ENCODE measurements around the gene CFAP410.
"Not testable (repeated sequence)": the region's sequence is repeated elsewhere in the genome, so short reads cannot be mapped to it uniquely, and the experiment has no call there.

Gene CFAP410

DNA sequence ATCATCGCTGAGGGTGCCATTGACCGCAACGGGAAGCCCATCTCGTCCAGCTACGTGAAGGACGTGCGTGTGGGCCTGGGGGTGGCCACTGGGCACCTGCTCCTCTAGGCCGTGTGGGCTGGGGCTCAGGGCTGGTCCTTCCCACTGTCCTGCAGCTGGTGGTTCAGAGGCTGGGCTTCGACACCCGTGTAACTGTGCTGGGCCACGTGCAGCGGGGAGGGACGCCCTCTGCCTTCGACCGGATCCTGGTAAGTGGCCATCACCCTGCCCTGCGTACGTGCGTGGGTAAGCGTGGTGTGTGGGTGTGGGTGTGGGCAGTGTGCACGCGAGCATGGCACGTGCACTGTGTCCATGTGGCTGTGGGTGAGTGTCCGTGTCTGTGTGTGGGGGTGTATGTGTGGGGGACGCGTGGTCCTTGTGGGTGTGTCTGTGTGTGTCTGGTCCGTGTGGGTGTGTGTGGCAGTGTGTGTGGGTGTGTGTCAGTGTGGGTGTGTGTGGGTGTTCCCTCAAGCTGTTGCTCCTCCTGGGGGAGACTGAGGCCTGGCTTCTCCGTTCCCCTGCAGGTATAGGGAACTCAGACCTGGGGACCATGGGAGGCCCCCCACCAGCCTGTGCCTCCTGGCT, 22.8 kb downstream of the CFAP410 start:
- no peak for DNase-seq

GRCh38 chr21:44315691-44316203, 23.4 kb downstream of the CFAP410 start:
- no peak for DNase-seq

DNA sequence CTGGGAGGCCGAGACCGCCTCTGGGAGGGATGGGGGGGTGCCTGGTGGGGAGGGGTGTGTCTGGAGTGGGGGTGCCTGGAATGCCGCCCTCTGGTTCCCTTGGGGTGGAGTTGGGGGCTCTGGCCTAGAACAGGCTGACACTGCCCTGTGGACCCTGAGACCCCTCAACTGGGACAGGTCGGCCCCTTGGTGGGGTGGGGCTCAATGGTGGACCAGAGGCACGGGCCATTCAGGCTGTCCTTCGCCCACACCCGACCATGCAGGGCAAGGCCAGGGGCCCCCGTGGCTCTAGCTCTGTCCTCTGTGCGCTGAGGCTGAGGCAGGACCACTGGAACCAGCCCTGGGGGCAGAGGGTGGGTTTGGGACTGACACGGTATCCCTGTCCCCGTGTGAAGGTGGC, 24.6 kb downstream of the CFAP410 start:
- no peak for DNase-seq

- DNase-seq: no peak
Observed at GRCh38 chr21:44314128-44314527, 25.1 kb downstream of the CFAP410 start.

DNA sequence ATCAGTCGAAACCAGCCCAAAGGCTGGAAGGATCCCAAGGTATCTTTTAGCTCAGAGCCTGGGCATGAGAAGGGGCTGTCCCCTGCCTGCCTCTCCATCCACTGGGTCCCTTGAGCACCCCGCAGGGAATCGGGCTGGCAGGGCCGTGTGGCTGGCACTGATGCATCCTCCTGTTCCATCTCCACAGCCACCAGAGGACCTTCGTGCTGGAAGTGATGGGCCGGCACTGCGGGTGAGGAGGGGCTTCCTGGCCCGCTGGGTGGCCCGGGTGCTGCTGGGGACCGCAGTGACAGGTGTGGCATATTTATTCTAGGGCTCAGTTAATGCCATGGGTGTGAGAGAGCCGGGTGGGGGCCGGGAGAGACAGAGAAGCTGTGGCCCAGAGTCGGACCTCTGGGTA, 25.7 kb downstream of the CFAP410 start:
- no peak for DNase-seq

DNA sequence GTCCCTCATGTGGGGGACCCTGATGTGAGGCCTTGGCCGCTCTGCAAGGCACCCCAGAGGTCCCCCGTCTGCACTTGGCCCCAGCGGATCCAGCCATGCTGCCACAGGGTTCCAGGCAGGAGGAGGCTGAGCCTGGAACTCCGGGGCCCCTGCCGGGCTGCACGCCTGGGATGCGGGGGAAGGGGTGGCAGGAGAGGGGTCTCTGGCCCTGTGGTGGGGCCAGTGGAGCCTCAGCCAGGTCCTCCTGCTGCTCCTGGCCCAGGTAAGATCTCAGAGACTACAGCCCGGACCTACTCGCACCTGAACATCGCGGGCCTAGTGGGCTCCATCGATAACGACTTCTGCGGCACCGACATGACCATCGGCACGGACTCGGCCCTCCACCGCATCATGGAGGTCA, 26.5 kb downstream of the CFAP410 start:
- DNase-seq: no peak

- DNase-seq: no peak
Observed at GRCh38 chr21:44312089-44312488, 27.1 kb downstream of the CFAP410 start.

GRCh38 chr21:44310628-44311507, 28.3 kb downstream of the CFAP410 start:
- DNase-seq: no peak

DNA sequence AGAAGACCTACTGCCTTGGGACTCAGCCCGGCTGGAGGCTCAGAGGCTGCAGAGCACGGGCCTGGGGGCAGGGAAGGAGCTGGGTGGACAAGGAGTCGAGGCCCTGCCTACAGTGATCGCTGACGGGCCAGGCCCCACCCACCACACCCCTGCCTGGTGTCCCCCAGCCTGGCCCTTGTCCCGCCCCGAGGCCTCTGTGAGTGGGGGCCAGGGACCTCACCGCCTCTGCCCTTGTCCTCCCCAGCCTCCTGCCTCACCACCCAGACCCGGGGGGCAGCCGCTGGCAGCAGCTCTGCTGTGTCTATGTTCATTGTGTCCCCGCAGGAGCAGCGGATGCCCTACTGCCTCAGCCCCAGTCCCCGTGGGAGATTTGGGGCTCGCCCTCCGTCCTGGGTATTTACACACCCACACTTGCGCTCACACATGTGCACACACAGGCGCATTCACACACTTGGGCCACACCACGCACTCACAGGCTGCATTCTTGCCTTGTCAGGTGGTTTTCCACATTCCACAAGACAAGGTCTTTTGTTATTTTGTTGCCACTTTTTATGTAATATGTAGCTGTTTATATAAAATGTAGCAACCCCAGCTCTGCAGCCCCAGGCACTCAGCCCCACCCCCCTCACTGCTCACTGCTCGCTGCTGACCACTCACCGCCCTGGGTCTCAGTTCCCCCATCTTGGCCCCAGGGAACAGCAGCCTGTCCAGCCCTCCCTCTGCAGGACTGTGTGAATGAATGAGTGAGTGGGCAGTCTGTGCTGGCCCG, 32.1 kb downstream of the CFAP410 start:
- no peak for DNase-seq

DNA sequence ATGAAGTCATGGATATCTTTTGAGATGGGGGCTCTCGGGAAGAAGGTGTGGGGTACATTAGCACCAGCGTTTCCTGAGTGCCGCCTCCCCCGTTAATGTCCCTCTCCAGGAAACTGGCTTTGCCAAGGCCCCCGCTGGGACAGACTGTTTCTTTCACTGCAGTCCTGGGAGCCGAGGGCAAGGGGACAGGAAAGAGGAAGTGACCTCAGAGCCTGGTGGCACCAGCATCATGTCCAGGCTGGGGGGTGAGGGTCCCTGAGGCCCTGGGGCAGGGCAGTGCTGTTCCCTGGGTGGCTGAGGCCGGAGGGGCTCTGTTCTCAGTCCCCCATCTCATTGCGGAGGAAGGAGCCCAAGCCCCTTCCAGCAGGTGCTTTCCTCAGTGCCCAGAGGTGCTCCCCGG, 33.5 kb downstream of the CFAP410 start:
- DNase-seq: no peak

- DNase-seq: no peak
Observed at GRCh38 chr21:44304877-44305293, 34.3 kb downstream of the CFAP410 start.

- DNase-seq: no peak
Observed at GRCh38 chr21:44304011-44304616, 35.1 kb downstream of the CFAP410 start.

DNA sequence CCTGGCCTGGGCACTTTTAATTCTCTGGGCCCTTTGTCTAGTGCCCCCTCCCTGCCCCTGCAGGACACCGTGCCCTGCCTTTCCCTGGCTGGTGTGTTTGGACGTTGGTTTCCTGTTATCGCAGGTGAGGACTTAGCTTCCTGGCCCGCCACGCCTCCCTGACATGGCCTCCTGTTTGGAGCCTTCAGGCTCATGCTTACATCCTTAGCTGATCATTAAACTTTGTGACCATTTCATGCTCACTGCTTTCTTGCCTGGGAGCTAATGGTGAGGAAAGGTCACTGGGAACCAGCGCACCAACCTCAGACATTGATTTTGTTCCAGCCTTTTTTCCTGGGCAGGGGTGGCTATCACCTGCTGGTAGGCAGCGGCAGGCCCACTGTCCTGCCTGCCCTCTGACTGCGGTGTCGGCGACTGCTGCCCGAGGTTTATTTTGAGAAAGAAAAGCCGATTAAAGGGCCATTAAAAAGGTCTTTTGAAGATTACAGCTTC, 35.7 kb downstream of the CFAP410 start:
- DNase-seq: no peak

- DNase-seq: not testable (repeated sequence)
Observed at GRCh38 chr21:44302573-44303401, 36.4 kb downstream of the CFAP410 start.

GRCh38 chr21:44301961-44302406, 37.2 kb downstream of the CFAP410 start:
- DNase-seq: no peak

GRCh38 chr21:44301141-44301540, 38.0 kb downstream of the CFAP410 start:
- no peak for DNase-seq

GRCh38 chr21:44300262-44300959, 38.8 kb downstream of the CFAP410 start:
- peak; percentile 54 for DNase-seq

- DNase-seq: peak; percentile 58
Observed at GRCh38 chr21:44299458-44300261, 39.5 kb downstream of the CFAP410 start, which contains the start of gene PFKL. Gene PFKL, plus strand, starts transcription at chr21:44300053. Its CDS starts 53 bp downstream, at chr21:44300106.

DNA sequence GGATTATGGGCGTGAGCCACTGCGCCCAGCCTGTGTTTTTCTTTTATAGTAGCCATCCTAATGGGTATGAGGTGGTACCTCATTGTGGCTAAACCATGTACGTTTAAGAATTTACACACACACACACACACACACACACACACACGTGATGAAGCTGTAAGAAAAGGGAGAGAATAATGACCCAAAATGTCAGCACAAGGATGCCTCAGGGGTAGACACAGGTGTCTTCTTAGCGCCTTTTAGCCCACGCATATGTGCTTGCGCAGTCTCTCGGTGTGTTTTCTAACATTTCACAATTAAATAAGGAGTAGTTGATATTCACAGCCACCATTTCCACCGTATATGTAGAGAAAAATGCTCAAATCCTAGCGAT, 40.1 kb downstream of the CFAP410 start:
- DNase-seq: no peak

DNA sequence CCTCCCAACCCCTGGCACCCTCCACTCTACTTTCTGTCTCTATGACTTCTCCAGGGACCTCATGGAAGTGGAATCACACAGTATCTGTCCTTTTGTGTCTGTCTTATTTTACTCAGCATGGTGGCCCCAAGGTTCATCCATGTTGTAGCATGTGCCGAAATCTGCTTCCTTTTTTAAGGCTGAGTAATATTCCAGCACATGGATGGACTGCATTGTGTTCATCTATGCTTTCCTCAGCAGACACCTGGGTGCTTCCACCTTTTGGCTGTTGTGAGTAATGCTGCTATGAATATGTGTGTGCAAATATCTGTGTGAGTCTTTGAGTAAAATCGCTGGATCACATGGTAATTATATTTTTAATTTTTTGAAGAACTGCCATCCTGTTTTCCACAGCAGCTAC, 40.9 kb downstream of the CFAP410 start:
- DNase-seq: no peak

Measured in HCEC 1CT (cell line).